A673 (cell line): Measurements from ENCODE around the gene CCDC32. TPM values are rescaled to one million over a fixed set of nuclear protein-coding genes. Genes with fewer than 3 reads are reported as not detected.
A peak's percentile ranks its signal among the peaks of the same experiment; 100 is the strongest.

Source experiments
- Bru-seq: library from RNA; stranded (reverse); fragments of 400-500 nt; gene quantifications from one replicate; lab custom pipeline; 2021; lab: Mats Ljungman, UMichigan
- BruChase-seq, 2 experiments: library from RNA; stranded (reverse); fragments of 400-500 nt; gene quantifications; one replicate each; lab custom pipeline; 2021; lab: Mats Ljungman, UMichigan
- BruUV-seq: library from RNA; stranded (reverse); fragments of 400-500 nt; replicated peaks from 2 replicates; lab custom pipeline; 2021; lab: Mats Ljungman, UMichigan
- CTCF ChIA-PET: fragments of 300-600 bp; sonication (Branson Sonifier 250); formaldehyde crosslinking; loops from one replicate; lab custom pipeline; 2022; ENCODE audit warnings: antibody characterized with exemption; lab: Charles Lee
- POLR2A ChIA-PET: fragments of 300-600 bp; sonication (Branson Sonifier 250); formaldehyde crosslinking; loops from one replicate; lab custom pipeline; 2022; ENCODE audit warnings: antibody characterized with exemption; ENCODE audit not compliant: low non-redundant PET; lab: Charles Lee
- DNase-seq: peaks from one replicate; pipeline ENCODE4 v3.0.0-alpha.2; 2015; ENCODE audit warnings: low spot score
- H3K27ac ChIP-seq: fragments of 200-600 bp; sonication (generic); 2 replicates; pipeline ENCODE4 v1.5.1; 2016; ENCODE audit warnings: mixed run types, low read depth, mild to moderate bottlenecking, mixed read lengths, antibody characterized with exemption, low read length; ENCODE audit not compliant: poor library complexity, severe bottlenecking
- H3K27me3 ChIP-seq: fragments of 200-600 bp; sonication (generic); replicated peaks from 2 replicates; pipeline ENCODE4 v1.6.1; 2017; ENCODE audit warnings: mixed run types, low read depth, mild to moderate bottlenecking, mixed read lengths, antibody characterized with exemption, low read length; ENCODE audit not compliant: insufficient read depth, poor library complexity
- H3K36me3 ChIP-seq: fragments of 200-600 bp; sonication (generic); 2 replicates; pipeline ENCODE4 v1.6.1; 2016; ENCODE audit warnings: mixed run types, mild to moderate bottlenecking, mixed read lengths, antibody characterized with exemption, low read length; ENCODE audit not compliant: insufficient read depth, poor library complexity, severe bottlenecking
- H3K4me1 ChIP-seq: fragments of 200-600 bp; sonication (generic); 2 replicates; pipeline ENCODE4 v1.6.1; 2017; ENCODE audit warnings: mixed run types, mild to moderate bottlenecking, mixed read lengths, antibody characterized with exemption, low read length; ENCODE audit not compliant: insufficient read depth, poor library complexity, severe bottlenecking
- H3K4me3 ChIP-seq: fragments of 200-600 bp; sonication (generic); 2 replicates; pipeline ENCODE4 v1.5.1; 2016; ENCODE audit warnings: low read depth, mixed run types, mild to moderate bottlenecking, mixed read lengths, low read length; ENCODE audit not compliant: poor library complexity, severe bottlenecking
- H3K9me3 ChIP-seq: fragments of 200-600 bp; sonication (generic); 2 replicates; pipeline ENCODE4 v1.6.1; 2016; ENCODE audit warnings: mixed run types, low read depth, mild to moderate bottlenecking, mixed read lengths, antibody characterized with exemption, low read length; ENCODE audit not compliant: poor library complexity, severe bottlenecking
- EZH2 ChIP-seq: fragments of 200-600 bp; sonication (generic); IDR thresholded peaks from 2 replicates; pipeline ENCODE4 v1.6.1; 2017; ENCODE audit warnings: borderline replicate concordance, low read depth, mild to moderate bottlenecking, mixed read lengths, antibody characterized with exemption, low read length; ENCODE audit not compliant: poor library complexity, severe bottlenecking
- intact Hi-C: fragments of 100-400 bp; cut with micrococcal nuclease; formaldehyde crosslinking; loops from one replicate; pipeline ENCODE4 v1.10.0; 2022; ENCODE audit not compliant: unreplicated experiment
- long read RNA-seq: library from polyadenylated mRNA; stranded (forward); transcript quantifications from one replicate; pipeline ENCODE4 v2.0.0, GENCODE V29; 2022
- total RNA-seq: library from RNA; stranded (reverse); gene quantifications from 2 replicates; pipeline ENCODE4 v1.2.3, GENCODE V29; 2021
- TF ChIP-seq, protein P1 (sequence below): fragments of 300-800, 200-600 bp; sonication (generic); conservative IDR thresholded peaks from 2 replicates; pipeline ENCODE4 v1.5.1; 2017; ENCODE audit warnings: low read depth, mild to moderate bottlenecking, antibody characterized with exemption, low read length, moderate library complexity, mixed read lengths

Gene CCDC32, protein sequence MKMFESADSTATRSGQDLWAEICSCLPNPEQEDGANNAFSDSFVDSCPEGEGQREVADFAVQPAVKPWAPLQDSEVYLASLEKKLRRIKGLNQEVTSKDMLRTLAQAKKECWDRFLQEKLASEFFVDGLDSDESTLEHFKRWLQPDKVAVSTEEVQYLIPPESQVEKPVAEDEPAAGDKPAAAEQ
- total RNA-seq = 10.4 and 11.7 TPM in 2 replicates
- Bru-seq, nascent RNA = percentile 57 among the genes with signal in this experiment
- percentile 70 among the genes with signal in this experiment for BruChase-seq, experiment 1, labeled RNA remaining after a 2-hour chase
- percentile 78 among the genes with signal in this experiment for BruChase-seq, experiment 2, labeled RNA remaining after a 6-hour chase
- long read RNA-seq, transcript CCDC32-202 (4 exons, 1,519 nt) = major isoform, 21 of 31 reads
- long read RNA-seq, partial matches to known transcripts = 2 of 31 reads
- long read RNA-seq, other reads (novel, unspliced or antisense) = 5 of 31 reads

DNA sequence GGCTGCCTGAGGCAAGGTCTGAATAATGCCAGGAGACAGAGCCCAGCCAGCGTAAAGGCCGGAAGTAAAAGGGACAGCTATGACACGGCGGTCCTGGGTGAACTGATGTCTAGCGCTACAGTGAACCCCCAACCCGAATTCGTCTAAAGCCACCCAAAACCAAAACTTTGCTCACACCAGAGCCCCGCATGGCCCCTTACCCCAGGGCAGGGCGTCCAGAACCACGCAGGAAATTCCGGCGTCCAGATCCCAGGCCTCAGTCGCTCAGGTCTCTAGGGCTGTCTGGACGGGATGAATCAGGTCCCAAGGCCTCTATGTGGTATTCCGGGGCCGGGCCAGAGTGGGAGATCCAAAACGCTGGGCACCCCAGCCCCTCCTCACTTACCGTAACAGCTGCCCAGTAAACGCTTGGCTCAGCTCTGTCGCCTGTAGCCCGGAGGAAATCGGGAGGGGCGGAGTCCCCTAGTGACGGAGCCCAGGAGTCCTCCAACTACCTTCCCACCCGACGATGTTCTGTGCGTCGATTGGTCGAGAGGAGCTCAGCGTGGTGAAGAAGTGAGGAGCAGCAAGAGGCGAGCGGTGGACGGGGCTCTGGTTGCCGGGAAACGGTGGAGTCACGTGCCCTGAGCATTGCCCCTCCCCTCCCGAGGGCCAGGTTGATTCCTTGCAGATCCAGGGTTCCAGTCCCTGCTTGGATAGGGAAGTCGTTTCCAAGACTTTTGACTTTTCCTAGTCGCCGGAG is at the start of gene CCDC32:
Gene CCDC32 (minus strand): TSS at position 452 of the 742 bp plus-strand sequence. CDS start 2,027 bp downstream, outside the sequence.
- POLR2A ChIA-PET = no interaction called here
- TSS peak; percentile 83 for BruUV-seq
- H3K4me1 ChIP-seq = peaks cover 10% of the 10 kb centered on the region
- no peaks in the 10 kb centered on the region for H3K27me3 ChIP-seq
- CTCF ChIA-PET = interaction anchor here (0.6 to 1.0 kb wide), 2 partner anchors 23 to 25 kb away, joined by 5 to 6 read pairs; no protein-coding TSS in a partner anchor
- intact Hi-C loops = no loop called here
- peak within 1 kb of the TSS; percentile 83 for H3K27ac ChIP-seq
- H3K36me3 ChIP-seq = no peaks in the 10 kb centered on the region
- peak within 1 kb of the TSS; percentile 79 for H3K4me3 ChIP-seq
- H3K9me3 ChIP-seq = no peaks in the 10 kb centered on the region
- TF ChIP-seq, protein P1, sequence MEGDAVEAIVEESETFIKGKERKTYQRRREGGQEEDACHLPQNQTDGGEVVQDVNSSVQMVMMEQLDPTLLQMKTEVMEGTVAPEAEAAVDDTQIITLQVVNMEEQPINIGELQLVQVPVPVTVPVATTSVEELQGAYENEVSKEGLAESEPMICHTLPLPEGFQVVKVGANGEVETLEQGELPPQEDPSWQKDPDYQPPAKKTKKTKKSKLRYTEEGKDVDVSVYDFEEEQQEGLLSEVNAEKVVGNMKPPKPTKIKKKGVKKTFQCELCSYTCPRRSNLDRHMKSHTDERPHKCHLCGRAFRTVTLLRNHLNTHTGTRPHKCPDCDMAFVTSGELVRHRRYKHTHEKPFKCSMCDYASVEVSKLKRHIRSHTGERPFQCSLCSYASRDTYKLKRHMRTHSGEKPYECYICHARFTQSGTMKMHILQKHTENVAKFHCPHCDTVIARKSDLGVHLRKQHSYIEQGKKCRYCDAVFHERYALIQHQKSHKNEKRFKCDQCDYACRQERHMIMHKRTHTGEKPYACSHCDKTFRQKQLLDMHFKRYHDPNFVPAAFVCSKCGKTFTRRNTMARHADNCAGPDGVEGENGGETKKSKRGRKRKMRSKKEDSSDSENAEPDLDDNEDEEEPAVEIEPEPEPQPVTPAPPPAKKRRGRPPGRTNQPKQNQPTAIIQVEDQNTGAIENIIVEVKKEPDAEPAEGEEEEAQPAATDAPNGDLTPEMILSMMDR = no peak
- no peak for TF ChIP-seq EZH2
- DNase-seq = peak; percentile 100

DNA sequence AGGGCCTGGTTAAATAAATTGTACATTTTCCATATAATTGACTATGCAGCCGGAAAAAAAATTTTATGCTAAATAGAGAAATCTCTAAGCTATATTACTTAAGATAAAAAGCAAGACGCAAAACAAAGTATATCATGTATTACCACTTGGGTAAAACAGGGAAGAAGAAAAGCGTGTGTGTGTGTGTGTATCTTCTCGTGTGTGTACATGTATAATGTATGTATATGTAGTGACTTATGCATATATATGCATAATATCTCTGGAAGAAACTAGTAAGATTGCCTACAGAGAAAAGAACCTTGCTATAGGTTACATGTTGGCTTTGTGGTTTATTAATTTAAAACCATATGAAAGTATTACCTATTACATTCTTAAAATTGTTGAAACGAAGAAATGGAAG is 48.2 kb upstream of the CCDC32 start:
- BruUV-seq = no TSS peak

DNA sequence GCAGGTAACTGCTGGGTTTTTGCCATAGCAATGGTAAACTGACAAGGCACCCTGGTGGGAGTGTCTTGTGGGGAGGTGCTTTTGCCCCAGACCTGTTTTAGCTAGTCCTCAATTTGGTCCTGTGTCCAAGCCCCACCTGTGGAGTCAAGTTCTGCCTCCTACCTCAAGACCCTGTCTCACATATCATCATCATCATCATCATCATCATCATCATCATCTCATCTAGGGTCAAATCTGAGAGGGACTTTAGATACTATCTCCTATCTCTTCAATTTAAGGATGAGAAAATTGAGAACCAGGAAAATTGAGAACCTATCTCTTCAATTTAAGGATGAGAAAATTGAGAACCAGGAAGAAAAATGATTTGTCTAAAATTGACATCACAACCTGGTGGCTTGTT is 39.1 kb upstream of the CCDC32 start:
- TF ChIP-seq EZH2 = no peak
- TF ChIP-seq, protein P1 = no peak
- POLR2A ChIA-PET = no interaction called here
- Histone ChIP-seq H3K36me3 (peaks cover 16% of the 10 kb centered on the region), H3K27ac (no peak overlapping the region), H3K9me3 (no peaks in the 10 kb centered on the region), H3K27me3 (no peaks in the 10 kb centered on the region), H3K4me1 (peaks cover 3% of the 10 kb centered on the region), H3K4me3 (no peak overlapping the region)
- CTCF ChIA-PET = interaction anchor here (0.8 kb wide), 1 partner anchor 14 kb away, joined by 5 read pairs; no protein-coding TSS in a partner anchor
- no TSS peak for BruUV-seq
- intact Hi-C loops = no loop called here
- no peak for DNase-seq

More for the DNA sequence above, 48.2 kb upstream of the CCDC32 start:
- POLR2A ChIA-PET = no interaction called here
- no peaks in the 10 kb centered on the region for H3K4me1 ChIP-seq
- intact Hi-C loops = no loop called here
- no peaks in the 10 kb centered on the region for H3K27me3 ChIP-seq
- CTCF ChIA-PET = no interaction called here
- H3K36me3 ChIP-seq = peaks cover 24% of the 10 kb centered on the region
- H3K4me3 ChIP-seq = no peak overlapping the region
- no peak overlapping the region for H3K27ac ChIP-seq
- no peak for DNase-seq
- TF ChIP-seq, protein P1 = no peak
- TF ChIP-seq EZH2 = no peak
- no peaks in the 10 kb centered on the region for H3K9me3 ChIP-seq
